GM20000 (cell line): Measurements from ENCODE around the gene IGSF6.
"Not testable (repeated sequence)": the region's sequence is repeated elsewhere in the genome, so short reads cannot be mapped to it uniquely, and the experiment has no call there.

Experiments used
- DNase-seq: peaks from one replicate; pipeline ENCODE4 v3.0.0; 2012; ENCODE audit warnings: low spot score
- TF ChIP-seq, protein P1 (sequence below): IDR thresholded peaks from 2 replicates; pipeline ENCODE4 v1.5.1; 2012; ENCODE audit warnings: mild to moderate bottlenecking, control low read depth; ENCODE audit errors: extremely low read depth, missing control alignments

Gene IGSF6

DNA sequence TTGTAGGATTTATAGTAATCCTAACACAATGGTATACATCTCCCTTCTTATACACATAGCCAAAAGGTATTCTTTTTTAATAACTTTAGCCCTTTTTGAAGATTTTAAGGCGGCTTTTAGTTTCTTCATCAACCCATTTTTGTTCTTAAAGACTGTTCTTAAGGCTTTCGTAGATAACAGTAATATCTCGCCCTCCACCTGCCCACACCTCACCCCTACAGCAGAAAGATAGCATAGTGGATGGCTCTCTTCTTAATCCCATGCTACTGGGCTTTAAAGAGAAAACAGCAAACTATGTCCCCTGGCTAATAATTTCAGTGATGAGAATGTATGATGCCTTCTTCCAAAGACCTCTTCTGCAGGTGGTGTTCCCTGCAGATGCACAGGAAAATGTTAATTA, 8.6 kb downstream of the IGSF6 start:
- DNase-seq, result no peak
- TF ChIP-seq, protein P1, sequence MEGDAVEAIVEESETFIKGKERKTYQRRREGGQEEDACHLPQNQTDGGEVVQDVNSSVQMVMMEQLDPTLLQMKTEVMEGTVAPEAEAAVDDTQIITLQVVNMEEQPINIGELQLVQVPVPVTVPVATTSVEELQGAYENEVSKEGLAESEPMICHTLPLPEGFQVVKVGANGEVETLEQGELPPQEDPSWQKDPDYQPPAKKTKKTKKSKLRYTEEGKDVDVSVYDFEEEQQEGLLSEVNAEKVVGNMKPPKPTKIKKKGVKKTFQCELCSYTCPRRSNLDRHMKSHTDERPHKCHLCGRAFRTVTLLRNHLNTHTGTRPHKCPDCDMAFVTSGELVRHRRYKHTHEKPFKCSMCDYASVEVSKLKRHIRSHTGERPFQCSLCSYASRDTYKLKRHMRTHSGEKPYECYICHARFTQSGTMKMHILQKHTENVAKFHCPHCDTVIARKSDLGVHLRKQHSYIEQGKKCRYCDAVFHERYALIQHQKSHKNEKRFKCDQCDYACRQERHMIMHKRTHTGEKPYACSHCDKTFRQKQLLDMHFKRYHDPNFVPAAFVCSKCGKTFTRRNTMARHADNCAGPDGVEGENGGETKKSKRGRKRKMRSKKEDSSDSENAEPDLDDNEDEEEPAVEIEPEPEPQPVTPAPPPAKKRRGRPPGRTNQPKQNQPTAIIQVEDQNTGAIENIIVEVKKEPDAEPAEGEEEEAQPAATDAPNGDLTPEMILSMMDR, result no peak

DNA sequence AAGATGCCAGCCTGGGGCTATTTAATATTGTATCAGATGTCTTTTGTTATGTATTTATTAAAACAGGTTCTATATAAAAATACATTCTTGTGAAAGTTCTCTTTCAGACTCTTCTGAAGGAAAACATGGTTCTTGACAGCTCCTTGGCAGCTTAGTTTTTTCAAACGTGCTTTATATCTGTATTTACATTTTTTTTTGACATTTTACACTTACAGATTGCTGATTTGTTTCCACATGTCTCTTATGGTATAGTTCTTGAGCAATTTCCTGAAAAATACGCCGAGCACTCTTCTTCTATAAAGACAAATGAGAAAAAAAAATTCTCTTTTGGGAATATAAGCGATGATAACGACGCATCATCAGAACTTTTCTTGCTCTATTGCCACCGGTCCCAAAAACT, 9.5 kb downstream of the IGSF6 start:
- TF ChIP-seq, protein P1, result no peak
- DNase-seq, result no peak

DNA sequence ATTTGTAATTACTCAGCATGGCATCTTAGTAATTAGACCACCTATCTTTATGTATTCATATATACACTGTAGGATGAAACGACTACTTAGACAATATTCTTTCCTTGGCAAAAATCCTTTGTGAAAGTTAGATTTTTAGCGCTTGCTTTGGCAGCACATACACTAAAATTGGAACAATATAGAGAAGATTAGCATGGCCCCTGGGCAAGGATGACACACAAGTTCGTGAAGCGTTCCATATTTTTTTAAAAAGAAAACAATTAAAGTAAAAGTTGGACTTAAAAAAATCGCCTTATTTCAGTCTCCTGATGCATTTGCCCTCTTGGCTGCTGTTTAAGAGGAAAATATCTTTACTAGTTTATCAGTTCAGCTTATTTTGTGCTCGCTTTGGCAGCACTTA, 10.5 kb downstream of the IGSF6 start:
- TF ChIP-seq, protein P1, result no peak

DNA sequence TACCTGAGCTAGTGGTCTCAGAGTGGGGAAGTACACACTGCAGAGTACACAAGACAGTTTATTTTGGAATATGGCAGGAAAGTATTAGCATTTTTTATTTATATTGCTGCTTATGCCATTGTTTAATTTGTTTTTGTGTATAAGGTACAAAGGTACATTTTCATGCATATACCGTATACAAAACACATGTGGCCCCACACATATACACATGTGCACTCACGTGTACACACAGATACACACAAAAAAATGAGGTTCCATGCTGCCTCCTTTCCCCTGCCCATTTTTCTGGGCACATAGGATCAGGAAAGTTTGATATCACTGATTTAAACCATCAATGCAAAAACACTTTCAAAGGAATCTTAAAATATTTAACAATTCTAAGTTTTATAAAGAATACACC, 12.9 kb downstream of the IGSF6 start:
- DNase-seq, result no peak
- TF ChIP-seq, protein P1, result no peak

More for the DNA sequence above, 10.5 kb downstream of the IGSF6 start:
- no peak for DNase-seq

DNA sequence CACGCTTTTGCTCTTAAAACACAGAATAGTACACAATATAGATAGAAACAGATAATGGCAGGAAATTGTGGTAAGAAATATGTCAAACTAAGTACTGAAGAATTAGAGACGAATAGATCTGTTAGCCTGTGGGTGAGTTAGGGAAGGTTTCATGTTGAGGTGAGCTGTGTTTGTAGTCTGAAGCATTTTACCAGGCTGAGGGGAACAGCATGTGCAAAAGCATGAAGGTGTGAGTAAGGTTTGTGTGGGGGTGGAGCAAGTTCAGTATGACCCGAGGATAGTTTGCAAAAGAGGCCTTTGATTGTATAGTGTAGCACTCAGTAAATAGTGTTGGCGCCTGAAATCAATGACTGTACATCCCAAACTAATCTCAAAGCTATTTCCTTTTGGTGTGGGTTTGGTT, 13.8 kb downstream of the IGSF6 start:
- DNase-seq, result peak; percentile 45
- TF ChIP-seq, protein P1, result no peak

DNA sequence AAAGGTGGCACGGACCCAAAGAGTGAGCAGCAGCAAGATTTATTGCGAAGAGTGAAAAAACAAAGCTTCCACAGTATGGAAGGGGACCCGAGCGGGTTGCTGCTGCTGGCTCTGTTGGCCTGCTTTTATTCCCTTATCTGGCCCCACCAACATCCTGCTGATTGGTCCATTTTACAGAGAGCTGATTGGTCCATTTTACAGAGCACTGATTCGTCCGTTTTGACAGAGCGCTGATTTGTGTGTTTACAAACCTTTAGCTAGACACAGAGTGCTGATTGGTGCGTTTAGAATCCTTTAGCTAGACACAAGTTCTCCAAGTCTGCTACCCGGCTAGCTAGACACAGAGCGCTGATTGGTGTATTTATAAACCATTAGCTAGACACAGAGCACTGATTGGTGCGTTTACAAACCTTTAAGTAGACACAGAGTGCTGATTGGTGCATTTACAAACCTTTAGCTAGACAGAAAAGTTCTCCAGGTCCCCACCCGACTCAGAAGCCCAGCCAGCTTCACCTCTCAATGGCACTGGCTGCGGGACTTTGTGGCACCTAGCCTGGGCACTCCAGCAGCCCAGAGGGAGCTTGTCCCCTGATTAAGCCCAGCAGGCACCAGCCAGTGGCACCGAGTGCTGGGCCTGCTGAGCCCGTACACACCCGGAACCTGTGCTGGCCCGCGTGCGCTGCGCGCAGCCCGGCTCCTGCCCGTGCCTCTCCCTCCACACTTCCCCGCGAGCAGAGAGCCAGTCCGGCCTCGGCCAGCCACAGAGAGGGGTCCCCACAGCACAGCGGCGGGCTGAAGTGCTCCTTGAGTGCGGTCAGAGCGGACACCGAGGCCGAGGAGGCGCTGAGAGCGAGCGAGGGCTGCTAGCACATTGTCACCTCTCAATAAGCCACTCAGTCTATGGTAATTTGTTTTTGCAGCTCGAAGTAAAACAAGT, 15.1 kb downstream of the IGSF6 start:
- DNase-seq, result no peak
- TF ChIP-seq, protein P1, result no peak

DNA sequence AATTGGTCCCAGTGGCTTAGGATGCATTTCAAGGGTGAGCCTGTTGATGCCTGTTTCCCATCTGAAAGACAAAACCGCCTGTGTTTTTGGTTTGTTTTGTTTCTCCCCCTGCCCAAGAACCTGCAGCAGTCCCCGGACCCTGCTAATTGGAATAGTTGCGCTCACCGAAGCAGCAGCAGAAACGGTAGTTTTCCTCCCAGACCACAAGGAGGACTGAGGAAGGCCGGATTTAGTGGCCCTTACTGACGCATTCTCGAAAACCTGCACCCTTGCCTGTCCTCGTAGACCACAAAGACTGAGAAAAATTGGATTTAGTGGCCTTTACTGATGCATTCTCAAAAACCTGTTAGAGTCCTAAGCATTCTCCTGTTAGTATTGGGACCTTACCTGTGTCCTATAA, 16.7 kb downstream of the IGSF6 start:
- DNase-seq, result not testable (repeated sequence)

DNA sequence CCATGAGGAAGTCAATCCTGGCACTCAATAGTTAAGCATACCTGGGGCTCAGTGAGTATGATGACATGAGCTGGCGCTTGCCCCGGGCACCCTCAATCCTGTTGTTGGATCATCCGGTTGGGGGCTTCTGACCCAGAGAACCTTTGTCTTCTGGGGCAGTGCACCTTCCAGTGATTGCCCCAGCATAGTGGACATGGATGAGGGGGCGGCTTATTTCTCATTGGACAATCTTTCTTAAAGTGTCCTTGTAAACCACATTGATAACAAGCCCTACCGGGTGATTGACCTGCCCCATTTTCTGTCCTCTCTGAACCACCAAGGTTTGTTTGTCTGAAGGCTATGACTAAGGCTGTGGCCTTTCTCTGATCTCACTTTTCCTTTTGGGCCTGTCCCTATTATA, 18.2 kb downstream of the IGSF6 start:
- DNase-seq, result no peak
- TF ChIP-seq, protein P1, result no peak

DNA sequence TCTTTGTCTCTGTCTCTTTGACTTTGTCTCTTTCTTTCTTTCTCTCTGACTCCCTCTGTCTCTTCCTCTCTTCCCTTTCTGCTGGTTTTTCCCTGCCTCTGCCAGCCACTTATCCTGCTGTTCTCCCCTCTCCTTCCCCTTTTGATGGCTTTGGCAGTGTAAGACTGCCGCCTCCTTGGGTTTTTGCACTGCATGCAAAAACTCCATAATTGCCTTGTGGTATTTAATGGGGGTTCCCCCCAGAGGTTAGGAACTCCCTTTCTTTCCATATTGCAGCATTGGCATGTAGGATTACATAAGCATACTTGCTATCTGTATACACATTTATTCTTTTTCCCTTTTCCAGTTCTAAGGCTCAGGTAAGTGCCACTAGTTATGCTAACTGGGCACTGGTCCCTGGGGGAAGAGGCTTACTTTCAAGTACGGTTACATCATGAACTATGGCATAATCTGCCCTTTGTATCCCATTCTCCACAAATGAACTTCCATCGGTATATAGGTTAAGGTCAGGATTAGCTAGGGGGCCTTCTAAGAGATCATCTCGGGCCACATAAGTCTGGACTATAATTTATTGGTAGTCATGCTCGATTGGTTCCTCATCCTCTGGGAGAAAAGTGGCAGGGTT, 20.3 kb downstream of the IGSF6 start:
- DNase-seq, result not testable (repeated sequence)

DNA sequence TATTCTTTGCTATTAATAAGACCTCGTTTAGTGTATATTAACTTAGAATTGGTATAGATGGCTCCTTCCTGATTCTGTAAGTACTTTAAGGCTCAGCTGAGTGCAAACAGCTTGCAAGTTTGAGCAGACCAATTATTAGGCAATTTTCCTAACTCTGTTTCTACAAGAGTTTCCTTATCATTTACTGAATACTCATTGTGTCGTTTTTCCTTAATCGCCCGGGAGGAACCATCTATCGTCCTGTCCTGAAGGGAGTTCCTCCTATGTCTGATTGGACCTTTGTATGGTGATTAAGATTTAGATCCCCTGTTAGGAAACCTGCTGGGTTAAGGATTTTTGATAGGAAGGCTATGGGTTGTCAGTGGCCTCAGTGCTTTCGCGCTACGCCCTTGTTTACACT, 21.0 kb downstream of the IGSF6 start:
- DNase-seq, result not testable (repeated sequence)

DNA sequence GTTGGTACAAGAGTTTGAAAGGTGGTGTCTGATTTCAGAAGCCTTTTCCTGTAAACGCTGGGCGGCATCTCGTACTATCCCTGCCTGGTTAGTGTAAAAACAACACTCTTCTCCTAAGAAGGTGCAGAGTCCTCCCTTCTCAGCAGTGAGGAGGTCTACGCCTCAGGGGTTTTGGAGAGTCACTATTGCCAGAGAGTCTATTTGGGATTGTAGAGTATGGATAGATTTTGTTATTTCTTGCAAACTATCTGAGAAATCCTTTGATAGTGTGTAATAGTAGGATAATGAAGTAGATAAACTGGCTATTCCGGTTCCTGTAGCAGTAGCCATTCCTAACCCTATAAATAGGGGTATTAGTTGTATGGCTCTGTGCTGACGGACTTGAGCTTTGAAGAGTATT, 21.5 kb downstream of the IGSF6 start:
- not testable (repeated sequence) for DNase-seq
